Measurements from ENCODE around the gene C1QTNF1.
A peak's percentile ranks its signal among the peaks of the same experiment; 100 is the strongest.
"Not testable (repeated sequence)": the region's sequence is repeated elsewhere in the genome, so short reads cannot be mapped to it uniquely, and the experiment has no call there.

The C1QTNF1 gene

DNA sequence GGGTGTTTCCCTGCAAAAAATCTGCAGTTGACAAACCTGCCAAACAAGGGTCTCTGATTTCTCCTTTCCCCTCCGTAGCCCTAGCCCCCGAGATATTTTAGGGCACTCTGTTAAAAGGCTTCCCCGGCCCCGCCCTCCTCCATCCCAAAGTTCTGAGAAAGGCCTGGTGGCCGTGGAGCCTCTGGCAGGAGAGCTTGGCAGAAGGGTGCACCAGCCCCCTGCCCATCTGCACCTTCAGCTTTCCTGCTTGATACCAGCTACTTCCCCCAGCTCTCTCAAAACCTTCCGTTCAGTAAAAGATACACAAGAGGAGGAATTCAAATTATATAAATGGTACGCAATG lies 13.7 kb upstream of the C1QTNF1 start:
- no peaks in the 10 kb centered on the region for H3K9me3 ChIP-seq (ENCODE audit: low read length)
- no peaks in the 10 kb centered on the region for H3K27me3 ChIP-seq (ENCODE audit: control insufficient read depth in 1 of 2, insufficient read depth in 2 of 2, low read length in 2 of 2)
- H3K9ac ChIP-seq (ENCODE audit: low read length), result peak overlapping the region; percentile 28
- no peak overlapping the region for H3K27ac ChIP-seq (ENCODE audit: low read depth, low read length)
- no peaks in the 10 kb centered on the region for H3K36me3 ChIP-seq (ENCODE audit: insufficient read depth, low read length)
- peak overlapping the region; percentile 33 to 80 for H3K4me3 ChIP-seq (ENCODE audit: low read depth in 1 of 2, low read length in 2 of 2)
- H3K4me1 ChIP-seq (ENCODE audit: insufficient read depth, low read length), result peaks cover 28% of the 10 kb centered on the region

DNA sequence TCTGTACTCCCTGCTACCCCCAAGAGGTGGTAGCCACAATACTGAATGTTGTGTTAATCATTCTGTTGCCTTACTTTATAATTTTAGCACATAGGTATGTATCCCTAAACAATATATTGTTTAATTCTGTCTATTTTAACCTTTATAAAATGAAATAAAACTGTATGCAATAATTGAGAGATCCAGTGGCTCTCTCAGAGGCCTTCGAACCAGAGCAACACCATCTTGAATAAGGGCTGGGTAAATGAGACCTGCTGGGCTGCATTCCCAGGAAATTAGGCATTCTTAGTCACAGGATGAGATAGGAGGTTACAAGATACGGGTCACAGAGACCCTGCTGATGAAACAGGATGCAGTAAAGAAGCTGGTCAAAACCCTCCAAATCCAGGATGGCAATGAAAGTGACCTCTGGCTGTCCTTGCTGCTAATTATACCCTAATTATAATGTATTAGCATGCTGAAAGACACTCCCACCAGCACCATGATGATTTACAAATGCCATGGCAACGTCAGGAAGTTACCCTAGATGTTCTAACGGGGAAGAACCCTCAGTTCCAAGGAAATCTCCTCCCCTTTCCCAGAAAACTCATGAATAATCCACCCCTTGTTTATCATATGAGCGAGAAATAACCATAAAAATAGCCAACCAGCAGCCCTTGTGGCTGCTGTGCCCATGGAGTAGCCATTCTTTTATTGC lies 12.4 kb upstream of the C1QTNF1 start:
- Histone ChIP-seq H3K36me3 (ENCODE audit: insufficient read depth, low read length) (no peaks in the 10 kb centered on the region), H3K27me3 (ENCODE audit: control insufficient read depth in 1 of 2, insufficient read depth in 2 of 2, low read length in 2 of 2) (no peaks in the 10 kb centered on the region), H3K27ac (ENCODE audit: low read depth, low read length) (no peak overlapping the region), H3K4me1 (ENCODE audit: insufficient read depth, low read length) (peaks cover 23% of the 10 kb centered on the region), H3K4me3 (ENCODE audit: low read depth in 1 of 2, low read length in 2 of 2) (no peak overlapping the region), H3K9ac (ENCODE audit: low read length) (no peak overlapping the region), H3K9me3 (ENCODE audit: low read length) (no peaks in the 10 kb centered on the region)

DNA sequence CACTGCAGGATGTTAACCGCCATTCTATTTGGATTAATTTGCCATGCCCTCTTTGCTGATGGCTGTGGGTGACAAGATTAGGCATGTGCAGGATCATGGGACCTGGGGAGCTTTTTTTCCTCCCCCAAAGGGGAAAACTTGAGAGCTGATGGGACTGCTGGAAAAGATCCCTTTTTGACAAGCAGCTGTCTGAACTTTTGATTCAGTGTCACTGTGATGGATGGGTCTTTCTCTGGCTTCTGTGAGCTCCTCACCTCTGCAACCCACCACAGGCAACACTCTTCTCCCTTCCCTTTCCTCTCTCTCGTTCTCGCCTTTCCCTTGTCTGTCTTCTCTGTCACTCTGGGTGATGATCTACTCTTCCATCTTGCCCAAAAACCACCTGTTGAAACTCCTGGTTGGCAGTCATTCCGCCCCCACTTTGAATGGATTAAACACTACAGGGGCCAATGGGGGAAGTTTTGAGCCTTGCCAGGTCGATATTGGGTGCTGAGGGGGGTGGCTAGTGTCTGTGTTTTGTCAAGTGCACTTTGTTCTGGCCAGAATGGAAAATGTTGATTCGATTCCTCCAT lies 11.3 kb upstream of the C1QTNF1 start:
- Histone ChIP-seq H3K36me3 (ENCODE audit: insufficient read depth, low read length) (no peaks in the 10 kb centered on the region), H3K27ac (ENCODE audit: low read depth, low read length) (no peak overlapping the region), H3K4me1 (ENCODE audit: insufficient read depth, low read length) (peaks cover 16% of the 10 kb centered on the region), H3K9me3 (ENCODE audit: low read length) (no peaks in the 10 kb centered on the region), H3K4me3 (ENCODE audit: low read depth in 1 of 2, low read length in 2 of 2) (no peak overlapping the region), H3K9ac (ENCODE audit: low read length) (no peak overlapping the region), H3K27me3 (ENCODE audit: control insufficient read depth in 1 of 2, insufficient read depth in 2 of 2, low read length in 2 of 2) (no peaks in the 10 kb centered on the region)

DNA sequence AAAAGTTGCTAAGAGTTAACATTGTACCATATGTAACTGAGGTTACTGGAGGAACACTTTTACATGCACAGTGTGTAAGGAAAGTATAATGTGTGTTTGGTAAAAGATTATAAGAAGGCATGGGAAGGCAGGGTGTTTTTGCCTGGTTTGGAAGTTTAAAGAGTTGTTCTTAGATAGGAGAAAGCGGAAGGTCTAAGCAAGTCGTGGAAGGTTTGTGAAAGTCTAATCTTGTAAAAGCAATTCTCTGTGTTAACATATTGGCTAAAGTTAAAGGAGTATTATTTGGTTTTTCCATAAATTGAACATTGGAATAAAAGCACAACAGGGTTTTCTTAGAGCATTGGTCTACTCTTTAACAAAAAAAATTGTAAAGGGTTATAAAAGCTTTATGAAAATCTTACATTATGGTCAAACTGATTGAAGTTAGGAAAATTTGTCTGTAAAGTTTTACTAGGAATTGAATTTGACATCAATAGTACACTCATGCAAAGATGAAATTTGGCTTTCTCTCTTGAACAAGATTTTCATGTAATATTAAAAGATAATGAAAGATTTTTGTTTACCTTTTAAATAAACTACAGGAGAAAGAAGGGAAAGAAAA lies 9.7 kb upstream of the C1QTNF1 start:
- no peak overlapping the region for H3K4me3 ChIP-seq (ENCODE audit: low read depth in 1 of 2, low read length in 2 of 2)
- peaks cover 4% of the 10 kb centered on the region for H3K4me1 ChIP-seq (ENCODE audit: insufficient read depth, low read length)
- no peaks in the 10 kb centered on the region for H3K27me3 ChIP-seq (ENCODE audit: control insufficient read depth in 1 of 2, insufficient read depth in 2 of 2, low read length in 2 of 2)
- no peaks in the 10 kb centered on the region for H3K9me3 ChIP-seq (ENCODE audit: low read length)
- no peak overlapping the region for H3K9ac ChIP-seq (ENCODE audit: low read length)
- no peak overlapping the region for H3K27ac ChIP-seq (ENCODE audit: low read depth, low read length)
- no peaks in the 10 kb centered on the region for H3K36me3 ChIP-seq (ENCODE audit: insufficient read depth, low read length)

DNA sequence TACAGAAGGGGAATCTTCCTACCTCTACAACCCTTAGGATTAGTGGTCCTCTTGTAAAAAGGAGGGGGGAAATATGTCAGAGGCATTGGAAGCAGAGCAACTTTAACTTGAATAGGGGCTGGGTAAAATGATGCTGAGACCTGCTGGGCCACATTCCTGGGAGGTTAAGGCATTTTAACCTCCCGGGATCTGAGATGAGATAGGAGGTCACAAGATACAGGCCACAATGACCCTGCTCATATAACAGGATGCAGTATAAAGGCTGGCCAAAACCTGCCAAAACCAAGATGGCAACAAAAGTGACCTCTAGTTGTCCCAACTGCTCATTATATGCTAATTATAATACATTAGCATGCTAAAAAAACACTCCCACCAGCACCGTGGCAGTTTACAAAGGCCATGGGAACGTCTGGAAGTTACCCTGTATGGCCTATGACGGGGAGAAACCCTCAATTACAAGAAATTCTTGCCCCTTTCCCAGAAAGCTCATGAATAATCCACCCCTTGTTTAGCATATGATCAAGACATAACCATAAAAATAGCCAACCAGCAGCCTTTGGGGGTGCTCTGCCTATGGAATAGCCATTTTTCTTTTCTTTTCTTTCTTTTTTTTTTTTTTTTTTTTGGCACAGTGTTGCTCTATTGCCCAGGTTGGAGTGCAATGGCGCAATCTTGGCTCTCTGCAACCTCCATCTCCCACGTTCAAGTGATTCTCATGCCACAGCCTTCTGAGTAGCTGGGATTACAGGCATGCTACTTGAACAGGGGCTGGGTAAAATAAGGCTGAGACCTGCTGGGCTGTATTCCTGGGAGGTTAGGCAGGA lies 6.2 kb upstream of the C1QTNF1 start:
- Histone ChIP-seq H3K27me3 (ENCODE audit: control insufficient read depth in 1 of 2, insufficient read depth in 2 of 2, low read length in 2 of 2) (no peaks in the 10 kb centered on the region), H3K27ac (ENCODE audit: low read depth, low read length) (no peak overlapping the region), H3K4me1 (ENCODE audit: insufficient read depth, low read length) (peaks cover 16% of the 10 kb centered on the region), H3K9ac (ENCODE audit: low read length) (no peak overlapping the region), H3K9me3 (ENCODE audit: low read length) (no peaks in the 10 kb centered on the region), H3K36me3 (ENCODE audit: insufficient read depth, low read length) (no peaks in the 10 kb centered on the region), H3K4me3 (ENCODE audit: low read depth in 1 of 2, low read length in 2 of 2) (no peak overlapping the region)

DNA sequence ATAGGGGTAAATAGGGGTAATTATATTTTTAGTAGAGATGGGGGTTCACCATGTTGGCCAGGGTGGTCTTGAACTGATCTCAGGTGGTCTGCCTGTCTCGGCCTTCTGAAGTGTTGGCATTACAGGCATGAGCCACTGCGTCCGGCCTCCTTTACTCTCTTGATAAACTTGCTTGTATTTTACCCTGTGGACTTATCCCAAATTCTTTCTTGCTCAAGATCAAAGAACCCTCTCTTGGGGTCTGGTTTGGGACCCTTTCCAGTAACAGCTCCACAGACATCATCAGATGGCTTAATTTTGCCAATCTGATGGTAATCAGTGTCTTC lies 5.6 kb upstream of the C1QTNF1 start:
- no peak overlapping the region for H3K27ac ChIP-seq (ENCODE audit: low read depth, low read length)

DNA sequence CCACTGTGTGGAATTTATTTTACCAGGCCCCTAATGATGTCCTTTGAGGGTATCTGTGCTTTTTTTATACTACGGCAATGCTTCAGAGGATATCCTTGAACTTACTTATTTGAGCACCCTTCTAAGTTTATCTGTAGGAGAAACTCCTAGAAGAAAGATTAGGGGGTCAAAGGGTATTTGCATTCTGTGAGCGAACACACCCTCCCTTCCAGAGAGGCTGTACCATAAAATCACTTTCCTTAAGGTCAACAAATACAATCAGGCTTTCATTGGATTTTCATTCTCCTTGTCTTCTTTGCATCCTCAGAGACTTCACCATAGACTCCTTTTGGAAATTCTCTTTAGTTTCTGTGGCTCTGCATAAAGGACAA lies 4.7 kb upstream of the C1QTNF1 start:
- H3K4me1 ChIP-seq (ENCODE audit: insufficient read depth, low read length), result peaks cover 21% of the 10 kb centered on the region
- H3K9me3 ChIP-seq (ENCODE audit: low read length), result no peaks in the 10 kb centered on the region
- H3K4me3 ChIP-seq (ENCODE audit: low read depth in 1 of 2, low read length in 2 of 2), result no peak overlapping the region
- no peak overlapping the region for H3K27ac ChIP-seq (ENCODE audit: low read depth, low read length)
- H3K36me3 ChIP-seq (ENCODE audit: insufficient read depth, low read length), result no peaks in the 10 kb centered on the region
- no peaks in the 10 kb centered on the region for H3K27me3 ChIP-seq (ENCODE audit: control insufficient read depth in 1 of 2, insufficient read depth in 2 of 2, low read length in 2 of 2)
- no peak overlapping the region for H3K9ac ChIP-seq (ENCODE audit: low read length)

More for the DNA sequence above, 5.6 kb upstream of the C1QTNF1 start:
- H3K27me3 ChIP-seq (ENCODE audit: control insufficient read depth in 1 of 2, insufficient read depth in 2 of 2, low read length in 2 of 2), result no peaks in the 10 kb centered on the region
- peaks cover 16% of the 10 kb centered on the region for H3K4me1 ChIP-seq (ENCODE audit: insufficient read depth, low read length)
- no peaks in the 10 kb centered on the region for H3K9me3 ChIP-seq (ENCODE audit: low read length)
- H3K36me3 ChIP-seq (ENCODE audit: insufficient read depth, low read length), result no peaks in the 10 kb centered on the region
- H3K4me3 ChIP-seq (ENCODE audit: low read depth in 1 of 2, low read length in 2 of 2), result no peak overlapping the region
- no peak overlapping the region for H3K9ac ChIP-seq (ENCODE audit: low read length)

DNA sequence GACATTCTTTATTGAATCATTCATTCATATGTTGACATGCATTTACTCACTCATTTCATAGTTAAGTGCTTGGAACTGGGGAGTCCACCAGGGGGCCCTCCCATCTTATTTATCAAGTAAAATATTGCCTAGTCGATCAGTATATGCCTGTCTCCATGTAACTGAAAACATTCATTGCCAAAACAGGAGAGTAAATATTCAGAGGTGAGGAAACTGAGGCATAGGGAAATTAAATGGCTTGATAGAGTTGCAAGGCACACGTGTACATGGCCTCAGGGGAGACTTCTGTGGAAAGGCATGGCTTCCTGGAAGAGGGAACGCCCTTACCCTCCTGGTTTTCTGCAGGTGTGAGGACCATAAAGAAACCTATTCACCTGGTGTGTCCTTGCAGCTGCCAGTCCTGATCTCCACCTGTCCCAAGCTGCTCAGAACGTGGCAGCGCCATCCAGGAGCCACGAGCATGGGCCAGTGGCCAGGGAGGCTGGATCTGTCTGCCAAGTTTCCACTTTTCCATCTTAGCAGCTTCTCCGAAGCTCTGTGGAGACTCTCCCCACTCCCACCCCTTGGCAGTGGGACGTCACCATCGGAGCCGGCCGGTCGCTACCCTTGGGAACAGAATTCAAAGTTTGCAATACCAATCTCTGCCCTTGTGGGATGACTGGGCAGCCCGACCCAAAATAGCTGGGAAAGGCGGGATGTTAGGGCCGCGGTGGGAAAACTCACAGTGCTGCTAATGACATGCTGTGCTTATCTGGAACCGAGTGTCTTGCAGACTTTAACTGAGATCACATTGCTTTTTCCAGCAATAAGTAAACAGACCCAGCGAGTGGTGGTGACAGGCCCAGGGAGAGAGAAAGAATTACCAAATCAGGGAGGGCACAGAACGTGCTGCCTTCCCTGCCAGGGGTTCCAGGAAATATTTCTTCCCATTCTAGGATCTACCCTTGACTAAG lies 4.1 kb upstream of the C1QTNF1 start:
- H3K4me1 ChIP-seq (ENCODE audit: insufficient read depth, low read length), result peaks cover 25% of the 10 kb centered on the region

DNA sequence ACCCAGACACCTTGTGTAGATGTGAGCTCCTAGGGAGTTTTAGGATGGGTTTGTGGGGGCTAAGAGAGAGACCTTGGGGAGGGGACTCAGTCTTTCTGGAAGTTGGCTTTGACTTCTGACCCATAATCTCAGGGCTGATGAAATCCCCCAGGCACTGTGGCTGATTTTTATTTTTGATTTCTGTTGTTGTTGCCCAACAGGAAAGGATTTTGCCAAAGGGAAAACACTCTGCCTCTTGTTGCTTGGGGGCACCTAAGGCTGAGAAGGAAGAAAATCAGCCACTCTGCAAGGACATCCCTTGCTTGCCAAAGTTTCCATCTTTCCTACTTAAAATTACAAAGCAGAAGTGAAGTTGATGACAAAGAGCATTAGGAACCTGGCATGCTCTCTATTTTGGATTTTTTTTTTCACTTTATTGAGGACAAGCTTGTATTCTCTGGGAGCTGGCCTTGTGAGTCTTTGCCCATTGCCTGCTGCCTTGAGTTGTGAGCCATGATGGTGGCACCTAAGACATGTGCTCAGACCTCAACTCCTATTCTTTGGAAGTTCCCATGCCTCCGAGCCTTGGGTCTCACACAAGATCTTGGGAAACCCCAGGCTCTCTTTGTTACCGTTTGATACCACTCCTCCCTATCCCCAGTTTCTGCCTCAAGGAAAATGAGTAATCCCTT lies 3.2 kb upstream of the C1QTNF1 start:
- Histone ChIP-seq H3K27me3 (ENCODE audit: control insufficient read depth in 1 of 2, insufficient read depth in 2 of 2, low read length in 2 of 2) (peaks cover 0 to 5% of the 10 kb centered on the region in 2 donors), H3K4me3 (ENCODE audit: low read depth in 1 of 2, low read length in 2 of 2) (no peak overlapping the region), H3K4me1 (ENCODE audit: insufficient read depth, low read length) (peaks cover 32% of the 10 kb centered on the region), H3K27ac (ENCODE audit: low read depth, low read length) (no peak overlapping the region), H3K9me3 (ENCODE audit: low read length) (no peaks in the 10 kb centered on the region), H3K9ac (ENCODE audit: low read length) (no peak overlapping the region), H3K36me3 (ENCODE audit: insufficient read depth, low read length) (no peaks in the 10 kb centered on the region)

More for the DNA sequence above, 4.1 kb upstream of the C1QTNF1 start:
- H3K9me3 ChIP-seq (ENCODE audit: low read length), result no peaks in the 10 kb centered on the region
- H3K4me3 ChIP-seq (ENCODE audit: low read depth in 1 of 2, low read length in 2 of 2), result peak overlapping the region in 1 of 2 donors; percentile 39
- H3K27me3 ChIP-seq (ENCODE audit: control insufficient read depth in 1 of 2, insufficient read depth in 2 of 2, low read length in 2 of 2), result peaks cover 0 to 2% of the 10 kb centered on the region in 2 donors
- H3K27ac ChIP-seq (ENCODE audit: low read depth, low read length), result no peak overlapping the region
- no peak overlapping the region for H3K9ac ChIP-seq (ENCODE audit: low read length)
- H3K36me3 ChIP-seq (ENCODE audit: insufficient read depth, low read length), result no peaks in the 10 kb centered on the region

DNA sequence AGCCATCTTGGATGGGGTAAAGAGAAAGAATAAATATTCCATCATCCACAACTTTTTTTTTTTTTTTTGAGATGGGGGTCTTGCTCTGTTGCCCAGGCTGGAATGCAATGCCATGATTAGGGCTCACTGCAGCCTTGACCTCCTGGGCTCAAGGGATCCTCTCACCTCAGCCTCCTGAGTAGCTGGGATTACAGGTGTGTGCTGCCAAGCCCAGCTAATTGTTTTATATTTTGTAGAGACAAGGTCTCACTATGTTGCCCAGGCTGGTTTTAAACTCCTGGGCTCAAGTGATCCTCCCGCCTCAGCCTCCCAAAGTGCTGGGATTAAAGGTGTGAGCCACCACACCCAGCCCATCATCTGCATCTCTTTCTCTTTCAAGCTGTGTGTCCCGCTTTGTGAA lies 2.0 kb upstream of the C1QTNF1 start:
- peaks cover 41% of the 10 kb centered on the region for H3K4me1 ChIP-seq (ENCODE audit: insufficient read depth, low read length)
- not testable (repeated sequence) for H3K9ac ChIP-seq (ENCODE audit: low read length); H3K4me3 ChIP-seq (ENCODE audit: low read depth in 1 of 2, low read length in 2 of 2); H3K9me3 ChIP-seq (ENCODE audit: low read length); H3K27ac ChIP-seq (ENCODE audit: low read depth, low read length); H3K27me3 ChIP-seq (ENCODE audit: control insufficient read depth in 1 of 2, insufficient read depth in 2 of 2, low read length in 2 of 2); H3K36me3 ChIP-seq (ENCODE audit: insufficient read depth, low read length)
